Transverse colon (tissue), 4 donors: ENCODE data around the gene TXNDC17. TPM values are rescaled to one million over a fixed set of nuclear protein-coding genes. Genes with fewer than 3 reads are reported as not detected.
"Not testable (repeated sequence)": the region's sequence is repeated elsewhere in the genome, so short reads cannot be mapped to it uniquely, and the experiment has no call there.

ENCODE experiments used
- DNase-seq: peaks from one replicate; pipeline ENCODE4 v3.0.0-alpha.2; 2019
- H3K27ac ChIP-seq, 4 donors: fragments of 200-600 bp; sonication (generic); 2 replicates each; pipeline ENCODE4 v1.5.1; 2016 to 2018; ENCODE audit warnings: inconsistent platforms in 4 of 4
- H3K27me3 ChIP-seq: fragments of 200-600 bp; sonication (generic); 2 replicates; pipeline ENCODE4 v1.5.1; 2017; ENCODE audit warnings: inconsistent platforms
- H3K36me3 ChIP-seq, 4 donors: fragments of 200-600 bp; sonication (generic); 2 replicates each; pipeline ENCODE4 v1.5.1; 2017 to 2019; ENCODE audit warnings: inconsistent platforms in 4 of 4
- H3K4me1 ChIP-seq, 4 donors: fragments of 200-600 bp; sonication (generic); 2 replicates each; pipeline ENCODE4 v1.5.1; 2017 to 2020; ENCODE audit warnings: inconsistent platforms in 4 of 4
- H3K4me3 ChIP-seq, 4 donors: fragments of 200-600 bp; sonication (generic); 1 replicate in 1 of 4; 2 replicates in 3 of 4; pipeline versions ENCODE4 v1.5.1 to v1.6.1; 2017 to 2019; ENCODE audit warnings: inconsistent platforms in 4 of 4
- H3K9me3 ChIP-seq, 2 donors: fragments of 200-600 bp; sonication (generic); 2 replicates each; pipeline ENCODE4 v1.5.1; 2017 to 2019; ENCODE audit warnings: inconsistent platforms in 2 of 2
- EP300 ChIP-seq: sonication (generic); formaldehyde crosslinking; IDR thresholded peaks from one replicate; pipeline ENCODE4 v1.6.1; 2017; ENCODE audit warnings: antibody characterized with exemption, low read depth
- POLR2A ChIP-seq: fragments of 450-650 bp; IDR thresholded peaks from one replicate; pipeline ENCODE4 v1.6.1; 2016; ENCODE audit warnings: antibody characterized with exemption, mild to moderate bottlenecking, moderate library complexity
- POLR2AphosphoS5 ChIP-seq, 3 donors: sonication (generic); formaldehyde crosslinking; IDR thresholded peaks; one replicate each; pipeline ENCODE4 v1.6.1; 2016; ENCODE audit warnings: antibody characterized with exemption in 3 of 3
- WGBS, 2 donors: methylation state at CpG; one replicate each; pipeline ENCODE4 v1.1.5; 2018; ENCODE audit warnings: low coverage in 1 of 2; 5-methylcytosine and 5-hydroxymethylcytosine counted together
- in situ Hi-C, 4 donors: fragments of 200-750 bp; cut with MboI; loops; one replicate each; pipeline versions ENCODE4 v1.15.0 to v1.15.1; 2017; ENCODE audit warnings: low sequenced_read_pairs in 3 of 4, low pct_ligation_motif_present in 1 of 4, low pct_unique_long_range_greater_than_20kb in 1 of 4
- intact Hi-C: fragments of 100-400 bp; cut with DNase I; formaldehyde crosslinking; loops from one replicate; pipeline ENCODE4 v1.15.1; 2023; ENCODE audit warnings: low total_unique reads
- small RNA-seq, 4 donors: library from RNA; depleted of rRNA; stranded (forward); fragments of <200 nt; gene quantifications; one replicate each; pipeline ENCODE3, GENCODE V24; 2016
- total RNA-seq, 4 donors: library from RNA; depleted of rRNA; stranded (reverse); fragments of >200 nt; gene quantifications; one replicate each; pipeline ENCODE4 v1.1.0, GENCODE V29; 2016
- TF ChIP-seq, protein P1 (sequence below), 5 experiments: fragments of 200-600 bp in 3 of 5; fragments of 450-650 bp in 2 of 5; sonication (generic) in 3 of 5; IDR thresholded peaks; 1 replicate in 2 of 5; 2 replicates in 3 of 5; pipeline ENCODE4 v1.5.1; 2016 to 2017; ENCODE audit warnings: antibody characterized with exemption in 5 of 5, inconsistent platforms in 3 of 5, mild to moderate bottlenecking in 2 of 5, moderate library complexity in 1 of 5

Gene TXNDC17
- total RNA-seq, 4 donors from 2014 or later, result 60.2 to 439 (median 238) TPM

DNA sequence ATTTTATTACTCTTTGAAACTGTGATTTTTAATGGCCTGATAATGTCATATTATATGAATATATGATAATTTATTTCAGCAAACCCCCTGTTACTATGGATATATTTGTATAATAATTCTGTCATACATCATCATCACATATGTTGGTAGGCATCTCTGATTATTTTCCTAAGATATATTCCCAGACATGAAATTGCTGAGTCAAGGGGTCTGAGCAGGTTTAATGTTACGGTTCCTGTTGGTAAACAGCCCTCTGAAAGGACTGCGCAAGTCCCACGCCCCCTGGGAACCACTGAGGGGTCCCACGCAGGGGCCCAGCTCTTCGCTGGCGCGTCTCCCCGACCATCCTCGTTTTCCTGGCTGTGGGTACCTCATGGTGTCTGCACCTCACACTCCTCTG, 48.1 kb downstream of the TXNDC17 start:
- H3K27me3 ChIP-seq, result peaks cover 7% of the 10 kb centered on the region
- DNase-seq, result no peak
- no peak overlapping the region for H3K4me3 ChIP-seq
- H3K36me3 ChIP-seq, result no peaks in the 10 kb centered on the region
- TF ChIP-seq POLR2AphosphoS5 (IDR thresholded peaks at IDR 0.05), result no peak
- TF ChIP-seq EP300, result no peak
- TF ChIP-seq POLR2A, result no peak
- TF ChIP-seq, protein P1, sequence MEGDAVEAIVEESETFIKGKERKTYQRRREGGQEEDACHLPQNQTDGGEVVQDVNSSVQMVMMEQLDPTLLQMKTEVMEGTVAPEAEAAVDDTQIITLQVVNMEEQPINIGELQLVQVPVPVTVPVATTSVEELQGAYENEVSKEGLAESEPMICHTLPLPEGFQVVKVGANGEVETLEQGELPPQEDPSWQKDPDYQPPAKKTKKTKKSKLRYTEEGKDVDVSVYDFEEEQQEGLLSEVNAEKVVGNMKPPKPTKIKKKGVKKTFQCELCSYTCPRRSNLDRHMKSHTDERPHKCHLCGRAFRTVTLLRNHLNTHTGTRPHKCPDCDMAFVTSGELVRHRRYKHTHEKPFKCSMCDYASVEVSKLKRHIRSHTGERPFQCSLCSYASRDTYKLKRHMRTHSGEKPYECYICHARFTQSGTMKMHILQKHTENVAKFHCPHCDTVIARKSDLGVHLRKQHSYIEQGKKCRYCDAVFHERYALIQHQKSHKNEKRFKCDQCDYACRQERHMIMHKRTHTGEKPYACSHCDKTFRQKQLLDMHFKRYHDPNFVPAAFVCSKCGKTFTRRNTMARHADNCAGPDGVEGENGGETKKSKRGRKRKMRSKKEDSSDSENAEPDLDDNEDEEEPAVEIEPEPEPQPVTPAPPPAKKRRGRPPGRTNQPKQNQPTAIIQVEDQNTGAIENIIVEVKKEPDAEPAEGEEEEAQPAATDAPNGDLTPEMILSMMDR (IDR thresholded peaks at IDR 0.05), result no peak
- H3K4me1 ChIP-seq, result no peaks in the 10 kb centered on the region
- intact Hi-C loops, result no loop called here
- no peak overlapping the region for H3K27ac ChIP-seq
- in situ Hi-C loops, result loop anchor here in 1 of 4 donors (25.0 kb wide), 1 partner anchor 98 kb away; the partner anchor contains the start of gene FBXO39
- 83% methylated on average over 9 of the region's 9 CpGs; no CpG with 5 or more reads in 1 of the 2 donors for WGBS, 2 donors
- H3K9me3 ChIP-seq, result no peaks in the 10 kb centered on the region

- intact Hi-C loops, result no loop called here
- DNase-seq, result no peak
- Histone ChIP-seq H3K4me3 (no peak overlapping the region), H3K27ac (no peak overlapping the region), H3K9me3 (no peaks in the 10 kb centered on the region), H3K36me3 (no peaks in the 10 kb centered on the region), H3K4me1 (no peaks in the 10 kb centered on the region), H3K27me3 (peaks cover 7% of the 10 kb centered on the region)
- TF ChIP-seq, protein P1 (IDR thresholded peaks at IDR 0.05), result no peak
- TF ChIP-seq POLR2A (no peak), EP300 (no peak), POLR2AphosphoS5 (IDR thresholded peaks at IDR 0.05) (no peak)
- WGBS, 2 donors, result 60 to 79% methylated on average over 1 to 11 of the region's 11 CpGs
- in situ Hi-C loops, result loop anchor here in 1 of 4 donors (25.0 kb wide), 1 partner anchor 97 kb away; the partner anchor contains the start of gene FBXO39
These were observed 49.8 kb downstream of the TXNDC17 start for GRCh38 chr17:6690641-6691040.

- DNase-seq, result no peak
- TF ChIP-seq EP300, result no peak
- TF ChIP-seq, protein P1 (IDR thresholded peaks at IDR 0.05), result no peak
- no peak for TF ChIP-seq POLR2AphosphoS5 (IDR thresholded peaks at IDR 0.05)
- TF ChIP-seq POLR2A, result no peak
- Histone ChIP-seq H3K4me1 (no peaks in the 10 kb centered on the region), H3K27ac (no peak overlapping the region), H3K9me3 (no peaks in the 10 kb centered on the region), H3K36me3 (no peaks in the 10 kb centered on the region), H3K4me3 (no peak overlapping the region), H3K27me3 (peaks cover 3% of the 10 kb centered on the region)
- intact Hi-C loops (no loop called here), in situ Hi-C loops (loop anchor here in 1 of 4 donors (25.0 kb wide), 1 partner anchor 96 kb away; the partner anchor contains the start of gene FBXO39)
- 67 to 71% methylated on average over 2 to 3 of the region's 3 CpGs for WGBS, 2 donors
These were observed 50.7 kb downstream of the TXNDC17 start for GRCh38 chr17:6691546-6691945.

DNA sequence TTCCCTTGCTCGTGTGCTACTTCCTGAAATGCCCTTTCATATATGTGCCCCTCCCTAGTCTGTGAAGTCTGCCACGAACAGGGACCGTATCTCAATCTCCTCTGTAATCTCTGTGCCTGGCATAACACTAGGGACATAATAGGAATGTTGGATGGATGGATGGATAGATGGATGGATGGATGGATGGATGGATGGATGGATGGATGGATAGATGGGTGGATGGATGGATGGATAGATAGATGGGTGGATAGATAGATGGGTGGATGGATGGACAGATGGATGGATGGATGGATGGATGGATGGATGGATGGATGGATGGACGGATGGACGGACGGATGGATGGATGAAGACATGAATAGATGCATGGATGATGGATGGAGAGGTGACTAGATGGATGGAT, 51.1 kb downstream of the TXNDC17 start:
- H3K9me3 ChIP-seq, H3K36me3 ChIP-seq, H3K27ac ChIP-seq, H3K4me1 ChIP-seq, H3K4me3 ChIP-seq, intact Hi-C loops, H3K27me3 ChIP-seq, DNase-seq: not testable (repeated sequence)
- in situ Hi-C loops, result loop anchor here in 1 of 4 donors (25.0 kb wide), 1 partner anchor 95 kb away; the partner anchor contains the start of gene FBXO39
- WGBS, 2 donors, result 66 to 70% methylated on average over 4 to 6 of the region's 6 CpGs

Small RNA genes lying within 50 kb of the gene (small RNA-seq; reads per million reads assigned to genes)
- gene MIR4520-1 (0 to 0.28 (median 0.07) reads per million in 4 donors), gene RNA5SP435 (0.36 to 1.1 (median 0.71) reads per million in 4 donors)

Other genes starting within 250 kb of the TXNDC17 start
- gene AIPL1, start 205.9 kb upstream of the TXNDC17 start, total RNA-seq, result not detected
- 1 to 10 TPM in 1 of 4 donors, under 1 TPM in 2, not detected in 1; 0.41 to 8.4 (median 0.79) TPM for gene PIMREG, start 196.6 kb upstream of the TXNDC17 start, total RNA-seq
- 10 to 100 TPM; 12.7 to 51.6 (median 29.7) TPM for gene PITPNM3, start 84.5 kb upstream of the TXNDC17 start, total RNA-seq
- gene KIAA0753, start 349 bp upstream of the TXNDC17 start, total RNA-seq, result 10 to 100 TPM in 3 of 4 donors, 1 to 10 TPM in 1; 9.8 to 41.1 (median 16.9) TPM
- 10 to 100 TPM in 1 of 4 donors, 1 to 10 TPM in 3; 1.2 to 36.3 (median 5.9) TPM for gene MED31, start 10.5 kb downstream of the TXNDC17 start, total RNA-seq
- 1 to 10 TPM in 2 of 4 donors, not detected in 2; 1.4 to 1.7 TPM for gene C17orf100, start 10.7 kb downstream of the TXNDC17 start, total RNA-seq
- not detected for gene SLC13A5, start 72.3 kb downstream of the TXNDC17 start, total RNA-seq
- 10 to 100 TPM in 3 of 4 donors, 1 to 10 TPM in 1; 6.7 to 15.5 (median 14.1) TPM for gene XAF1, start 115.0 kb downstream of the TXNDC17 start, total RNA-seq
- gene FBXO39, start 135.2 kb downstream of the TXNDC17 start, total RNA-seq, result not detected
- not detected for gene TEKT1, start 190.7 kb downstream of the TXNDC17 start, total RNA-seq